Endothelial cell of umbilical vein (primary cell): ENCODE data around the gene IL15. TPM values are rescaled to one million over a fixed set of nuclear protein-coding genes. Genes with fewer than 3 reads are reported as not detected.
A peak's percentile ranks its signal among the peaks of the same experiment; 100 is the strongest.

Experiments used
- BruUV-seq: library from RNA; stranded (reverse); fragments of 400-500 nt; replicated peaks from 2 replicates; lab custom pipeline; 2021; lab: Mats Ljungman, UMichigan
- CTCF ChIA-PET: fragments of 300-600, 350-600 bp; sonication (Branson Sonifier 250); formaldehyde crosslinking; loops from one replicate; lab custom pipeline; 2021; ENCODE audit warnings: antibody characterized with exemption, inconsistent platforms; lab: Charles Lee
- POLR2A ChIA-PET: fragments of 300-600, 350-600 bp; sonication (Branson Sonifier 250); formaldehyde crosslinking; loops from one replicate; lab custom pipeline; 2021; ENCODE audit warnings: antibody characterized with exemption, inconsistent platforms; lab: Charles Lee
- DNase-seq: peaks from one replicate; pipeline ENCODE4 v3.0.0-alpha.2; 2011; ENCODE audit warnings: low read depth, low spot score
- FAIRE-seq: peaks from 2 replicates; lab custom pipeline; 2011; peaks lifted over from hg19 to GRCh38; lab: Jason Lieb, UNC
- H2AFZ ChIP-seq: 2 replicates; pipeline ENCODE4 v1.6.0; 2012; ENCODE audit warnings: low read depth, low read length, control low read depth, inconsistent platforms
- H3K27ac ChIP-seq: 2 replicates; pipeline ENCODE4 v1.5.1; 2011; ENCODE audit warnings: low read depth, mild to moderate bottlenecking, control low read depth, low read length, moderate library complexity; ENCODE audit not compliant: insufficient read depth
- H3K27me3 ChIP-seq, 2 experiments: 2 replicates each; pipeline versions ENCODE4 v1.6.0 to v1.6.1; 2011; ENCODE audit warnings: low read length in 2 of 2, mixed read lengths in 1 of 2; ENCODE audit not compliant: control insufficient read depth in 2 of 2, insufficient read depth in 2 of 2
- H3K36me3 ChIP-seq, 2 experiments: 2 replicates in 1 of 2; 3 replicates in 1 of 2; pipeline ENCODE4 v1.5.1; 2011; ENCODE audit warnings: low read length in 2 of 2, mild to moderate bottlenecking in 1 of 2, moderate library complexity in 1 of 2; ENCODE audit not compliant: control insufficient read depth in 2 of 2, insufficient read depth in 2 of 2; ENCODE audit errors: extremely low read depth in 1 of 2
- H3K4me1 ChIP-seq: 3 replicates; pipeline ENCODE4 v1.5.1; 2011; ENCODE audit warnings: mild to moderate bottlenecking, low read length; ENCODE audit not compliant: control insufficient read depth, insufficient read depth; ENCODE audit errors: extremely low read depth
- H3K4me2 ChIP-seq: 2 replicates; pipeline ENCODE4 v1.6.1; 2011; ENCODE audit warnings: low read length, control low read depth, mixed read lengths; ENCODE audit not compliant: insufficient read depth
- H3K4me3 ChIP-seq, 3 experiments: fragments of 200-600 bp in 1 of 3; sonication (generic), shearing (Covaris generic) in 1 of 3; replicated peaks in 1 of 3; 2 replicates each; pipeline ENCODE4 v1.5.1; 2011 to 2016; ENCODE audit warnings: control low read depth in 3 of 3, low read length in 3 of 3, mild to moderate bottlenecking in 2 of 3, inconsistent platforms in 1 of 3, low read depth in 1 of 3, moderate library complexity in 1 of 3; ENCODE audit not compliant: insufficient read depth in 1 of 3
- H3K79me2 ChIP-seq: 2 replicates; pipeline ENCODE4 v1.6.0; 2012; ENCODE audit warnings: low read length, inconsistent platforms; ENCODE audit not compliant: control insufficient read depth, insufficient read depth
- H3K9ac ChIP-seq: replicated peaks from 2 replicates; pipeline ENCODE3; 2011; ENCODE audit warnings: low read length, control low read depth; ENCODE audit not compliant: insufficient read depth; ENCODE audit errors: extremely low read depth
- H3K9me1 ChIP-seq: replicated peaks from 3 replicates; pipeline ENCODE4 v1.6.0; 2011; ENCODE audit warnings: mild to moderate bottlenecking, low read length; ENCODE audit not compliant: control insufficient read depth, insufficient read depth; ENCODE audit errors: extremely low read depth
- H3K9me3 ChIP-seq: replicated peaks from 2 replicates; pipeline ENCODE4 v1.5.1; 2012; ENCODE audit warnings: low read length, inconsistent platforms; ENCODE audit not compliant: control insufficient read depth, insufficient read depth
- H4K20me1 ChIP-seq: replicated peaks from 2 replicates; pipeline ENCODE3; 2011; ENCODE audit warnings: mild to moderate bottlenecking, low read length; ENCODE audit not compliant: control insufficient read depth, insufficient read depth; ENCODE audit errors: extremely low read depth
- EZH2 ChIP-seq: IDR thresholded peaks from 2 replicates; pipeline ENCODE4 v1.6.1; 2012; ENCODE audit warnings: borderline replicate concordance, low read depth, mild to moderate bottlenecking, moderate library complexity, low read length, inconsistent platforms; ENCODE audit not compliant: severe bottlenecking
- FOS ChIP-seq: IDR thresholded peaks from 2 replicates; pipeline ENCODE4 v1.6.1; 2011; ENCODE audit warnings: mild to moderate bottlenecking, low read length, moderate library complexity, borderline replicate concordance; ENCODE audit not compliant: insufficient read depth
- GATA2 ChIP-seq: IDR thresholded peaks from 2 replicates; pipeline ENCODE4 v1.7.0; 2011; ENCODE audit warnings: low read depth, mild to moderate bottlenecking, moderate library complexity, mixed read lengths, low read length; ENCODE audit not compliant: insufficient read length, insufficient read depth
- JUN ChIP-seq: IDR thresholded peaks from 2 replicates; pipeline ENCODE4 v1.6.1; 2011; ENCODE audit warnings: borderline replicate concordance, low read depth; ENCODE audit not compliant: insufficient read length, insufficient read depth
- MYC ChIP-seq: IDR thresholded peaks from one replicate; pipeline ENCODE4 v1.6.1; 2011; ENCODE audit warnings: mild to moderate bottlenecking, low read depth, low read length
- POLR2A ChIP-seq: IDR thresholded peaks from 2 replicates; pipeline ENCODE4 v1.6.1; 2012; ENCODE audit warnings: low read depth, mild to moderate bottlenecking, control low read depth, low read length
- POLR2AphosphoS5 ChIP-seq: IDR thresholded peaks from 2 replicates; pipeline ENCODE4 v1.6.1; 2012; ENCODE audit warnings: low read depth, mild to moderate bottlenecking, control low read depth, low read length, moderate library complexity; ENCODE audit not compliant: insufficient read depth
- dilution Hi-C: fragments of 300-500 bp; cut with MboI; formaldehyde crosslinking; loops from one replicate; pipeline ENCODE4 v1.15.0; 2019; ENCODE audit warnings: low sequenced_read_pairs; ENCODE audit not compliant: extremely low pct_ligation_motif_present
- intact Hi-C: fragments of 100-400 bp; cut with micrococcal nuclease; formaldehyde crosslinking; loops from one replicate; pipeline ENCODE4 v1.10.0; 2022
- polyA plus RNA-seq, 4 experiments: library from polyadenylated mRNA; depleted of rRNA in 3 of 4; stranded (reverse) in 3 of 4; unstranded in 1 of 4; fragments of >200 nt; gene quantifications; 2 replicates each; pipeline versions ENCODE4 v1.2.1 to v1.2.3, GENCODE V29; 2011 to 2012; ENCODE audit warnings: missing spikeins in 1 of 4
- total RNA-seq: library from RNA; stranded (reverse); gene quantifications from 2 replicates; pipeline ENCODE4 v1.2.3, GENCODE V29; 2021
- TF ChIP-seq, protein P1 (sequence below): IDR thresholded peaks from 2 replicates; pipeline ENCODE4 v1.6.1; 2011; ENCODE audit not compliant: insufficient read depth, insufficient read length
- TF ChIP-seq, protein P2 (sequence below), 2 donors: IDR thresholded peaks; 1 replicate in 1 of 2; 2 replicates in 1 of 2; pipeline ENCODE4 v1.5.1; 2011; ENCODE audit warnings: low read length in 2 of 2, mild to moderate bottlenecking in 2 of 2, moderate library complexity in 2 of 2, control low read depth in 1 of 2, inconsistent platforms in 1 of 2, low read depth in 1 of 2; ENCODE audit not compliant: insufficient read depth in 1 of 2; ENCODE audit errors: extremely low read depth in 1 of 2

Gene IL15
- total and polyA plus RNA-seq, 2 donors (not counting 3 experiments of a cell fraction or from before 2014, with no cell fraction given): 3.0 to 3.1 TPM

DNA sequence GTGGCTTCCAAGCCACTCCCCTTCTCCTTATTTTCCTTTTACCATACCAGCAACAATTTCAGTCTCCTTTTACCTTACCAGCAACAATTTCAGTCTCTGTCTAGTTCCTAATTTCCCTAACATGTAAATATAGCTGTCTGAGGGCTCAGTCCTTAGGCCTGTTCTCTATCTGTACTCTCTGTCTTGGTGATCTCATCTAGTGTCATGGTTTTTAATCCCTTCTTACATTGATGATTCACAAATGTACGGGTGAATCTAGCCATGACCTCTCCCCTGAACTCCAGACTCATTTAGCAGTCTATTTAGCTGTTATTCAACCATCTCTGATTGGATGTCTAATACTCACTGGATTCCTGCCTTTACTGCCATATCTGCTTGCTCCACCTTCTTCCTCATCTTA, 7.2 kb downstream of the IL15 start:
- TF ChIP-seq POLR2AphosphoS5 (no peak), FOS (peak; percentile 85)
- dilution Hi-C loops: no loop called here
- Histone ChIP-seq H3K27me3 (no peaks in the 10 kb centered on the region), H3K9me3 (no peaks in the 10 kb centered on the region), H3K9ac (no peak overlapping the region), H3K4me1 (no peaks in the 10 kb centered on the region), H2AFZ (peak overlapping the region; percentile 2), H4K20me1 (no peaks in the 10 kb centered on the region), H3K79me2 (no peaks in the 10 kb centered on the region), H3K4me2 (no peak overlapping the region), H3K9me1 (no peaks in the 10 kb centered on the region), H3K27ac (no peak overlapping the region), H3K36me3 (no peaks in the 10 kb centered on the region), H3K4me3 (no peak overlapping the region)
- intact Hi-C loops: no loop called here
- ChIA-PET CTCF (interaction anchor here (1.0 to 1.5 kb wide), 3 partner anchors 11 to 297 kb away, joined by 3 to 6 read pairs (median 3); no protein-coding TSS in a partner anchor), POLR2A (no interaction called here)
- no peak for FAIRE-seq
- DNase-seq: peak; percentile 39
- BruUV-seq: no TSS peak

DNA sequence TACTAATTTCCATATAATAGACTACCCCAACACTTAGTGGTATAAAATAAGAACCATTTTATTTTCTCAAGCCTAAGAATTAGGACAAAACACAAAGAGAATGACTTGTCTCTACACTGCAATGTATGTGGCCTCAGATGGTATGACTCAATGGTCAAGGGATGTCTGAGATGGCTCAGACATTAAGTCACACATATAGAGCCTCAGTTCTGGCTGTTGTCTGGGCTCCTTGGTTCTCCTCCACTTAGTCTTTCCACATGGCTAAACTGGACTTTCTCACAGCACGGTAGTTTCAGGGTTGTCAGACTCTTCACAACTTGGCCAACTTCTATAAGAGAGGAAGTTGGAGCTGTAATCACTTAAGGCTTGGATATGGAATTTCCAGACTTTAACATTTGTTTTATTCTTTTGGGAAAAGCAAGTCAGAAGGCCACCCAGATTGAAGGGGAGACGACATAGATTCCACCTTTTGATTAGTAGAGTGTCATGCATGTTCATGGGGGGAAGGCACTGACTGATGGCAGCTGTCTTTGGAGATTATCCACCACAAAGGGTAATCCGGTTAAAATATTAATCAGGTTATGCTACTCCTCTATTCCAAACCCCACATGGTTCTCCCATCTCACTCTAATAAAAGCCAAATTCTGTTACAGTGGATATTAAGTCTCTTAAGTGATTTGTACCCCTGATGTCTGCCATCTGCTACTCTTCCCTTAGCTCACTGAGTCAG, 9.4 kb downstream of the IL15 start:
- Histone ChIP-seq H3K27me3 (no peaks in the 10 kb centered on the region), H3K9ac (no peak overlapping the region), H3K36me3 (no peaks in the 10 kb centered on the region), H3K79me2 (no peaks in the 10 kb centered on the region), H3K9me1 (no peaks in the 10 kb centered on the region), H3K9me3 (no peaks in the 10 kb centered on the region), H2AFZ (no peak overlapping the region), H3K4me1 (no peaks in the 10 kb centered on the region), H3K27ac (no peak overlapping the region), H4K20me1 (no peaks in the 10 kb centered on the region), H3K4me3 (no peak overlapping the region), H3K4me2 (no peak overlapping the region)
- ChIA-PET POLR2A (no interaction called here), CTCF (interaction anchor here (0.7 kb wide), 1 partner anchor 11 kb away, joined by 3 read pairs; no protein-coding TSS in a partner anchor)
- intact Hi-C loops: no loop called here
- dilution Hi-C loops: no loop called here
- TF ChIP-seq, protein P1, sequence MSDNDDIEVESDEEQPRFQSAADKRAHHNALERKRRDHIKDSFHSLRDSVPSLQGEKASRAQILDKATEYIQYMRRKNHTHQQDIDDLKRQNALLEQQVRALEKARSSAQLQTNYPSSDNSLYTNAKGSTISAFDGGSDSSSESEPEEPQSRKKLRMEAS: no peak
- TF ChIP-seq POLR2AphosphoS5 (no peak), GATA2 (no peak), MYC (no peak), FOS (no peak), EZH2 (no peak), POLR2A (no peak), JUN (no peak)
- TF ChIP-seq, protein P2, sequence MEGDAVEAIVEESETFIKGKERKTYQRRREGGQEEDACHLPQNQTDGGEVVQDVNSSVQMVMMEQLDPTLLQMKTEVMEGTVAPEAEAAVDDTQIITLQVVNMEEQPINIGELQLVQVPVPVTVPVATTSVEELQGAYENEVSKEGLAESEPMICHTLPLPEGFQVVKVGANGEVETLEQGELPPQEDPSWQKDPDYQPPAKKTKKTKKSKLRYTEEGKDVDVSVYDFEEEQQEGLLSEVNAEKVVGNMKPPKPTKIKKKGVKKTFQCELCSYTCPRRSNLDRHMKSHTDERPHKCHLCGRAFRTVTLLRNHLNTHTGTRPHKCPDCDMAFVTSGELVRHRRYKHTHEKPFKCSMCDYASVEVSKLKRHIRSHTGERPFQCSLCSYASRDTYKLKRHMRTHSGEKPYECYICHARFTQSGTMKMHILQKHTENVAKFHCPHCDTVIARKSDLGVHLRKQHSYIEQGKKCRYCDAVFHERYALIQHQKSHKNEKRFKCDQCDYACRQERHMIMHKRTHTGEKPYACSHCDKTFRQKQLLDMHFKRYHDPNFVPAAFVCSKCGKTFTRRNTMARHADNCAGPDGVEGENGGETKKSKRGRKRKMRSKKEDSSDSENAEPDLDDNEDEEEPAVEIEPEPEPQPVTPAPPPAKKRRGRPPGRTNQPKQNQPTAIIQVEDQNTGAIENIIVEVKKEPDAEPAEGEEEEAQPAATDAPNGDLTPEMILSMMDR (IDR thresholded peaks at IDR 0.05; ENCODE audit: extremely low read depth in 1 of 2, insufficient read depth in 1 of 2, low read depth in 1 of 2, low read length in 2 of 2): no peak
- DNase-seq: no peak
- BruUV-seq: no TSS peak
- FAIRE-seq: no peak
